Duodenal mucosa (tissue), 2 donors: ENCODE data around the gene MSRB3.

Experiments
- H3K27ac ChIP-seq: one replicate; pipeline ENCODE4 v1.7.0; 2013; ENCODE audit warnings: low read depth, low read length
- H3K27me3 ChIP-seq, 2 donors: one replicate each; pipeline ENCODE4 v1.7.0; 2013; ENCODE audit warnings: low read length in 2 of 2, control low read depth in 1 of 2; ENCODE audit not compliant: insufficient read depth in 2 of 2, control insufficient read depth in 1 of 2
- H3K36me3 ChIP-seq, 2 donors: one replicate each; pipeline ENCODE4 v1.7.0; 2013; ENCODE audit warnings: low read length in 2 of 2, control low read depth in 1 of 2; ENCODE audit not compliant: insufficient read depth in 2 of 2, control insufficient read depth in 1 of 2
- H3K4me1 ChIP-seq, 2 donors: one replicate each; pipeline ENCODE4 v1.7.0; 2013; ENCODE audit warnings: low read length in 2 of 2, control low read depth in 1 of 2; ENCODE audit not compliant: insufficient read depth in 2 of 2, control insufficient read depth in 1 of 2
- H3K4me3 ChIP-seq, 2 donors: one replicate each; pipeline ENCODE4 v1.7.0; 2013; ENCODE audit warnings: low read length in 2 of 2, low read depth in 1 of 2
- H3K9ac ChIP-seq, 2 donors: one replicate each; pipeline ENCODE4 v1.7.0; 2013; ENCODE audit warnings: low read length in 2 of 2, low read depth in 1 of 2
- H3K9me3 ChIP-seq, 2 donors: one replicate each; pipeline ENCODE4 v1.7.0; 2013; ENCODE audit warnings: low read length in 2 of 2, control low read depth in 1 of 2; ENCODE audit not compliant: control insufficient read depth in 1 of 2

MSRB3 gene

GRCh38 chr12:65278576-65279368 lies at the start of gene MSRB3:
Gene MSRB3 (plus strand): TSS chr12:65278683. CDS start chr12:65308580, 29,897 bp downstream.
- Histone ChIP-seq H3K36me3 (no peaks in the 10 kb centered on the region), H3K27ac (peak within 1 kb of the TSS; percentile 42), H3K4me1 (peaks cover 0 to 5% of the 10 kb centered on the region in 2 donors)

GRCh38 chr12:65229441-65229840 lies 49.0 kb upstream of the MSRB3 start:
- no peak overlapping the region for H3K9ac ChIP-seq
- H3K4me1 ChIP-seq = no peaks in the 10 kb centered on the region
- peaks cover 0 to 14% of the 10 kb centered on the region in 2 donors for H3K36me3 ChIP-seq
- H3K27me3 ChIP-seq = no peaks in the 10 kb centered on the region
- H3K27ac ChIP-seq = no peak overlapping the region
- peaks cover 8 to 18% of the 10 kb centered on the region in 2 donors for H3K9me3 ChIP-seq
- H3K4me3 ChIP-seq = no peak overlapping the region

More at GRCh38 chr12:65278576-65279368, at the start of gene MSRB3:
- H3K27me3 ChIP-seq = peaks cover 7 to 25% of the 10 kb centered on the region in 2 donors
- H3K9ac ChIP-seq = peak within 1 kb of the TSS; percentile 6 to 33
- H3K9me3 ChIP-seq = no peaks in the 10 kb centered on the region
- peak within 1 kb of the TSS; percentile 69 to 76 for H3K4me3 ChIP-seq

GRCh38 chr12:65232476-65233077 lies 45.9 kb upstream of the MSRB3 start:
- Histone ChIP-seq H3K4me3 (no peak overlapping the region), H3K27me3 (no peaks in the 10 kb centered on the region), H3K4me1 (no peaks in the 10 kb centered on the region), H3K36me3 (peaks cover 0 to 14% of the 10 kb centered on the region in 2 donors), H3K27ac (no peak overlapping the region), H3K9me3 (peaks cover 8 to 18% of the 10 kb centered on the region in 2 donors), H3K9ac (no peak overlapping the region)

- Histone ChIP-seq H3K4me3 (no peak overlapping the region), H3K27me3 (no peaks in the 10 kb centered on the region), H3K9me3 (no peaks in the 10 kb centered on the region), H3K27ac (no peak overlapping the region), H3K36me3 (peaks cover 0 to 20% of the 10 kb centered on the region in 2 donors), H3K4me1 (no peaks in the 10 kb centered on the region), H3K9ac (no peak overlapping the region)
Measured at GRCh38 chr12:65237153-65237552, 41.3 kb upstream of the MSRB3 start.

- H3K4me3 ChIP-seq = no peak overlapping the region
- no peaks in the 10 kb centered on the region for H3K9me3 ChIP-seq
- no peaks in the 10 kb centered on the region for H3K27me3 ChIP-seq
- no peak overlapping the region for H3K27ac ChIP-seq
- H3K4me1 ChIP-seq = no peaks in the 10 kb centered on the region
- no peak overlapping the region for H3K9ac ChIP-seq
- H3K36me3 ChIP-seq = peaks cover 0 to 32% of the 10 kb centered on the region in 2 donors
Measured at GRCh38 chr12:65238609-65239008, 39.9 kb upstream of the MSRB3 start.

GRCh38 chr12:65248656-65249633 lies 29.5 kb upstream of the MSRB3 start:
- Histone ChIP-seq H3K9me3 (no peaks in the 10 kb centered on the region), H3K9ac (no peak overlapping the region), H3K36me3 (peaks cover 0 to 12% of the 10 kb centered on the region in 2 donors), H3K4me1 (no peaks in the 10 kb centered on the region), H3K4me3 (no peak overlapping the region), H3K27me3 (no peaks in the 10 kb centered on the region), H3K27ac (no peak overlapping the region)

- no peaks in the 10 kb centered on the region for H3K9me3 ChIP-seq
- H3K4me3 ChIP-seq = no peak overlapping the region
- no peaks in the 10 kb centered on the region for H3K27me3 ChIP-seq
- no peaks in the 10 kb centered on the region for H3K4me1 ChIP-seq
- H3K9ac ChIP-seq = no peak overlapping the region
- no peaks in the 10 kb centered on the region for H3K36me3 ChIP-seq
- no peak overlapping the region for H3K27ac ChIP-seq
Measured at GRCh38 chr12:65252515-65252914, 26.0 kb upstream of the MSRB3 start.

GRCh38 chr12:65257986-65258385 lies 20.5 kb upstream of the MSRB3 start:
- H3K9ac ChIP-seq = no peak overlapping the region
- H3K27me3 ChIP-seq = no peaks in the 10 kb centered on the region
- H3K36me3 ChIP-seq = no peaks in the 10 kb centered on the region
- H3K27ac ChIP-seq = no peak overlapping the region
- no peaks in the 10 kb centered on the region for H3K9me3 ChIP-seq
- H3K4me1 ChIP-seq = no peaks in the 10 kb centered on the region
- H3K4me3 ChIP-seq = no peak overlapping the region

GRCh38 chr12:65259501-65259900 lies 19.0 kb upstream of the MSRB3 start:
- H3K4me1 ChIP-seq = no peaks in the 10 kb centered on the region
- H3K9me3 ChIP-seq = no peaks in the 10 kb centered on the region
- H3K9ac ChIP-seq = no peak overlapping the region
- H3K27ac ChIP-seq = no peak overlapping the region
- H3K27me3 ChIP-seq = no peaks in the 10 kb centered on the region
- H3K36me3 ChIP-seq = no peaks in the 10 kb centered on the region
- H3K4me3 ChIP-seq = no peak overlapping the region
